Endothelial cell of umbilical vein (primary cell): ENCODE results near the gene KCNMB2.

Experiments used
- CTCF ChIP-seq, 2 donors: IDR thresholded peaks; 1 replicate in 1 of 2; 2 replicates in 1 of 2; pipeline ENCODE4 v1.5.1; 2011; ENCODE audit warnings: low read length in 2 of 2, mild to moderate bottlenecking in 2 of 2, moderate library complexity in 2 of 2, control low read depth in 1 of 2, inconsistent platforms in 1 of 2, low read depth in 1 of 2; ENCODE audit not compliant: insufficient read depth in 1 of 2; ENCODE audit errors: extremely low read depth in 1 of 2
- EZH2 ChIP-seq: IDR thresholded peaks from 2 replicates; pipeline ENCODE4 v1.6.1; 2012; ENCODE audit warnings: borderline replicate concordance, low read depth, mild to moderate bottlenecking, moderate library complexity, low read length, inconsistent platforms; ENCODE audit not compliant: severe bottlenecking
- JUN ChIP-seq: IDR thresholded peaks from 2 replicates; pipeline ENCODE4 v1.6.1; 2011; ENCODE audit warnings: borderline replicate concordance, low read depth; ENCODE audit not compliant: insufficient read length, insufficient read depth
- MAX ChIP-seq: IDR thresholded peaks from 2 replicates; pipeline ENCODE4 v1.6.1; 2011; ENCODE audit not compliant: insufficient read depth, insufficient read length
- POLR2A ChIP-seq: IDR thresholded peaks from 2 replicates; pipeline ENCODE4 v1.6.1; 2012; ENCODE audit warnings: low read depth, mild to moderate bottlenecking, control low read depth, low read length
- POLR2AphosphoS5 ChIP-seq: IDR thresholded peaks from 2 replicates; pipeline ENCODE4 v1.6.1; 2012; ENCODE audit warnings: low read depth, mild to moderate bottlenecking, control low read depth, low read length, moderate library complexity; ENCODE audit not compliant: insufficient read depth

GRCh38 chr3:178785961-178786360 is 249.7 kb downstream of the KCNMB2 start:
- TF ChIP-seq CTCF (IDR thresholded peaks at IDR 0.05; ENCODE audit: extremely low read depth in 1 of 2, insufficient read depth in 1 of 2, low read depth in 1 of 2, low read length in 2 of 2) = no peak
- no peak for TF ChIP-seq EZH2
- TF ChIP-seq POLR2A = no peak
- TF ChIP-seq JUN = no peak
- TF ChIP-seq MAX = no peak
- TF ChIP-seq POLR2AphosphoS5 = no peak
